IPS-18a (cell line): ENCODE data around the gene DTNBP1.
"Not testable (repeated sequence)": the region's sequence is repeated elsewhere in the genome, so short reads cannot be mapped to it uniquely, and the experiment has no call there.

Experiments
- H3K27ac ChIP-seq: one replicate; pipeline ENCODE4 v1.5.1; 2013; ENCODE audit warnings: low read length
- H3K27me3 ChIP-seq: one replicate; pipeline ENCODE4 v1.6.1; 2013; ENCODE audit warnings: mild to moderate bottlenecking, low read length; ENCODE audit not compliant: control insufficient read depth, insufficient read depth
- H3K36me3 ChIP-seq: one replicate; pipeline ENCODE4 v1.6.1; 2013; ENCODE audit warnings: low read depth, low read length; ENCODE audit not compliant: control insufficient read depth
- H3K4me1 ChIP-seq: one replicate; pipeline ENCODE4 v1.6.1; 2013; ENCODE audit warnings: low read depth, low read length; ENCODE audit not compliant: control insufficient read depth
- H3K4me3 ChIP-seq: one replicate; pipeline ENCODE4 v1.5.1; 2013; ENCODE audit warnings: low read length
- H3K9ac ChIP-seq: one replicate; pipeline ENCODE4 v1.6.1; 2013; ENCODE audit warnings: mild to moderate bottlenecking, low read length, moderate library complexity
- H3K9me3 ChIP-seq: one replicate; pipeline ENCODE4 v1.6.1; 2013; ENCODE audit warnings: low read depth, low read length; ENCODE audit not compliant: control insufficient read depth

The DTNBP1 gene

GRCh38 chr6:15551262-15551661 lies 111.6 kb downstream of the DTNBP1 start:
- H3K4me3 ChIP-seq: no peak overlapping the region
- H3K9me3 ChIP-seq: no peaks in the 10 kb centered on the region
- peaks cover 31% of the 10 kb centered on the region for H3K4me1 ChIP-seq
- H3K9ac ChIP-seq: no peak overlapping the region
- no peaks in the 10 kb centered on the region for H3K27me3 ChIP-seq
- H3K36me3 ChIP-seq: no peaks in the 10 kb centered on the region
- H3K27ac ChIP-seq: no peak overlapping the region

GRCh38 chr6:15550546-15551123 lies 112.2 kb downstream of the DTNBP1 start:
- Histone ChIP-seq H3K27me3 (no peaks in the 10 kb centered on the region), H3K4me1 (peaks cover 31% of the 10 kb centered on the region), H3K9ac (no peak overlapping the region), H3K9me3 (no peaks in the 10 kb centered on the region), H3K36me3 (no peaks in the 10 kb centered on the region), H3K27ac (no peak overlapping the region), H3K4me3 (no peak overlapping the region)

- Histone ChIP-seq H3K9me3 (no peaks in the 10 kb centered on the region), H3K27me3 (no peaks in the 10 kb centered on the region), H3K4me1 (peaks cover 31% of the 10 kb centered on the region), H3K9ac (no peak overlapping the region), H3K27ac (no peak overlapping the region), H3K4me3 (no peak overlapping the region), H3K36me3 (no peaks in the 10 kb centered on the region)
These were observed 113.5 kb downstream of the DTNBP1 start for GRCh38 chr6:15549371-15549770.

GRCh38 chr6:15547400-15547799 lies 115.4 kb downstream of the DTNBP1 start:
- Histone ChIP-seq H3K27ac (no peak overlapping the region), H3K9me3 (no peaks in the 10 kb centered on the region), H3K9ac (no peak overlapping the region), H3K36me3 (no peaks in the 10 kb centered on the region), H3K4me1 (peaks cover 22% of the 10 kb centered on the region), H3K4me3 (no peak overlapping the region), H3K27me3 (no peaks in the 10 kb centered on the region)

- no peaks in the 10 kb centered on the region for H3K27me3 ChIP-seq
- H3K4me1 ChIP-seq: peaks cover 19% of the 10 kb centered on the region
- H3K9ac ChIP-seq: no peak overlapping the region
- H3K9me3 ChIP-seq: no peaks in the 10 kb centered on the region
- H3K36me3 ChIP-seq: no peaks in the 10 kb centered on the region
- H3K27ac ChIP-seq: no peak overlapping the region
- H3K4me3 ChIP-seq: no peak overlapping the region
These were observed 116.2 kb downstream of the DTNBP1 start for GRCh38 chr6:15546591-15546990.

GRCh38 chr6:15544321-15544900 lies 118.4 kb downstream of the DTNBP1 start:
- Histone ChIP-seq H3K9ac (no peak overlapping the region), H3K27me3 (no peaks in the 10 kb centered on the region), H3K4me1 (no peaks in the 10 kb centered on the region), H3K36me3 (no peaks in the 10 kb centered on the region), H3K4me3 (no peak overlapping the region), H3K27ac (no peak overlapping the region), H3K9me3 (no peaks in the 10 kb centered on the region)

- not testable (repeated sequence) for H3K27me3 ChIP-seq, H3K9me3 ChIP-seq, H3K27ac ChIP-seq, H3K4me3 ChIP-seq, H3K9ac ChIP-seq, H3K4me1 ChIP-seq, H3K36me3 ChIP-seq
These were observed 119.4 kb downstream of the DTNBP1 start for GRCh38 chr6:15543332-15543917.

- no peaks in the 10 kb centered on the region for H3K36me3 ChIP-seq
- H3K4me1 ChIP-seq: no peaks in the 10 kb centered on the region
- no peak overlapping the region for H3K4me3 ChIP-seq
- no peak overlapping the region for H3K9ac ChIP-seq
- no peak overlapping the region for H3K27ac ChIP-seq
- H3K9me3 ChIP-seq: no peaks in the 10 kb centered on the region
- no peaks in the 10 kb centered on the region for H3K27me3 ChIP-seq
These were observed 123.0 kb downstream of the DTNBP1 start for GRCh38 chr6:15539722-15540270.

GRCh38 chr6:15538766-15539495 lies 123.9 kb downstream of the DTNBP1 start:
- Histone ChIP-seq H3K4me3 (no peak overlapping the region), H3K36me3 (no peaks in the 10 kb centered on the region), H3K4me1 (no peaks in the 10 kb centered on the region), H3K27ac (no peak overlapping the region), H3K27me3 (no peaks in the 10 kb centered on the region), H3K9me3 (no peaks in the 10 kb centered on the region), H3K9ac (no peak overlapping the region)

GRCh38 chr6:15538106-15538505 lies 124.7 kb downstream of the DTNBP1 start:
- H3K4me1 ChIP-seq: no peaks in the 10 kb centered on the region
- H3K36me3 ChIP-seq: no peaks in the 10 kb centered on the region
- no peak overlapping the region for H3K4me3 ChIP-seq
- no peaks in the 10 kb centered on the region for H3K27me3 ChIP-seq
- H3K9ac ChIP-seq: no peak overlapping the region
- H3K9me3 ChIP-seq: no peaks in the 10 kb centered on the region
- H3K27ac ChIP-seq: no peak overlapping the region

- Histone ChIP-seq H3K4me3 (no peak overlapping the region), H3K4me1 (no peaks in the 10 kb centered on the region), H3K27ac (no peak overlapping the region), H3K9me3 (no peaks in the 10 kb centered on the region), H3K9ac (no peak overlapping the region), H3K27me3 (no peaks in the 10 kb centered on the region), H3K36me3 (no peaks in the 10 kb centered on the region)
These were observed 126.5 kb downstream of the DTNBP1 start for GRCh38 chr6:15536198-15536955.
